Stomach (tissue), 19 donors: ENCODE measurements around the gene RTKN. TPM values are rescaled to one million over a fixed set of nuclear protein-coding genes. Genes with fewer than 3 reads are reported as not detected.

ENCODE experiments used
- DNase-seq, 2 donors: peaks; one replicate each; pipeline versions ENCODE4 v3.0.0 to v3.0.0-alpha.2; 2013 to 2019
- H3K27ac ChIP-seq, 5 donors: fragments of 200-600 bp in 4 of 5; sonication (generic) in 4 of 5; one replicate each; pipeline ENCODE4 v1.5.1; 2013 to 2019; ENCODE audit warnings: mild to moderate bottlenecking in 1 of 5, moderate library complexity in 1 of 5
- H3K27me3 ChIP-seq, 3 donors: fragments of 200-600 bp; sonication (generic); one replicate each; pipeline ENCODE4 v1.5.1; 2017 to 2019; ENCODE audit warnings: mixed run types in 1 of 3
- H3K36me3 ChIP-seq, 4 donors: fragments of 200-600 bp; sonication (generic); 1 replicate in 3 of 4; 2 replicates in 1 of 4; pipeline ENCODE4 v1.5.1; 2016 to 2019
- H3K4me1 ChIP-seq, 4 donors: fragments of 200-600 bp; sonication (generic); one replicate each; pipeline ENCODE4 v1.5.1; 2016 to 2019
- H3K4me3 ChIP-seq, 4 donors: fragments of 200-600 bp; sonication (generic) in 3 of 4; one replicate each; pipeline ENCODE4 v1.5.1; 2016 to 2019; ENCODE audit warnings: mild to moderate bottlenecking in 1 of 4
- H3K9me3 ChIP-seq, 4 donors: fragments of 200-600 bp; sonication (generic); one replicate each; pipeline ENCODE4 v1.5.1; 2016 to 2019
- EP300 ChIP-seq: sonication (generic); formaldehyde crosslinking; IDR thresholded peaks from one replicate; pipeline ENCODE4 v1.6.1; 2017; ENCODE audit warnings: antibody characterized with exemption
- POLR2A ChIP-seq, 4 donors: fragments of 450-650 bp; IDR thresholded peaks; one replicate each; pipeline ENCODE4 v1.6.1; 2016; ENCODE audit warnings: antibody characterized with exemption in 4 of 4, control low read depth in 2 of 4, mild to moderate bottlenecking in 1 of 4, moderate library complexity in 1 of 4
- POLR2AphosphoS5 ChIP-seq, 3 donors: sonication (generic); formaldehyde crosslinking; IDR thresholded peaks; one replicate each; pipeline ENCODE4 v1.6.1; 2016; ENCODE audit warnings: antibody characterized with exemption in 3 of 3
- WGBS, 5 donors: extraction: QIAGEN DNeasy Blood & Tissue Kit in 3 of 5; methylation state at CpG; one replicate each; pipeline versions ENCODE4 v1.1.5 to v1.1.7; 2013 to 2018; 5-methylcytosine and 5-hydroxymethylcytosine counted together
- intact Hi-C: fragments of 100-400 bp; cut with DNase I; formaldehyde crosslinking; loops from one replicate; pipeline ENCODE4 v1.15.1; 2023; ENCODE audit warnings: low total_unique reads
- long read RNA-seq, 10 donors: transcript quantifications; one replicate each; lab custom pipeline, GENCODE V29; 2026
- polyA plus RNA-seq, 3 donors: library from polyadenylated mRNA; stranded (reverse); fragments of 200-250 nt; gene quantifications; one replicate each; pipeline ENCODE4 v1.2.3, GENCODE V29; 2013
- total RNA-seq, 5 donors: library from RNA; depleted of rRNA; stranded (reverse); fragments of >200 nt; gene quantifications; one replicate each; pipeline versions ENCODE4 v1.1.0 to v1.2.3, GENCODE V29; 2014 to 2016
- TF ChIP-seq, protein P1 (sequence below), 7 experiments: fragments of 450-650 bp in 4 of 7; fragments of 200-600 bp in 3 of 7; sonication (generic) in 3 of 7; IDR thresholded peaks; one replicate each; pipeline ENCODE4 v1.5.1; 2016 to 2019; ENCODE audit warnings: antibody characterized with exemption in 7 of 7, control low read depth in 2 of 7, mild to moderate bottlenecking in 1 of 7
- donor health status: healthy with polysubstance abuse.
- donor health status: Bipolar disorder and iron deficiency.
- donor health status: healthy.

Gene RTKN, protein sequence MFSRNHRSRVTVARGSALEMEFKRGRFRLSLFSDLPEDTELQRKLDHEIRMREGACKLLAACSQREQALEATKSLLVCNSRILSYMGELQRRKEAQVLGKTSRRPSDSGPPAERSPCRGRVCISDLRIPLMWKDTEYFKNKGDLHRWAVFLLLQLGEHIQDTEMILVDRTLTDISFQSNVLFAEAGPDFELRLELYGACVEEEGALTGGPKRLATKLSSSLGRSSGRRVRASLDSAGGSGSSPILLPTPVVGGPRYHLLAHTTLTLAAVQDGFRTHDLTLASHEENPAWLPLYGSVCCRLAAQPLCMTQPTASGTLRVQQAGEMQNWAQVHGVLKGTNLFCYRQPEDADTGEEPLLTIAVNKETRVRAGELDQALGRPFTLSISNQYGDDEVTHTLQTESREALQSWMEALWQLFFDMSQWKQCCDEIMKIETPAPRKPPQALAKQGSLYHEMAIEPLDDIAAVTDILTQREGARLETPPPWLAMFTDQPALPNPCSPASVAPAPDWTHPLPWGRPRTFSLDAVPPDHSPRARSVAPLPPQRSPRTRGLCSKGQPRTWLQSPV
- 100 to 1,000 TPM in 2 of 5 donors, 10 to 100 TPM in 3; 16.5 to 125 (median 27.4) TPM for total RNA-seq
- polyA plus RNA-seq = 10 to 100 TPM; 10.8 to 27.3 (median 23.2) TPM
- long read RNA-seq, donor 1, partial matches to known transcripts = 0 of 2 reads
- long read RNA-seq, donor 1, other reads (novel, unspliced or antisense) = 0 of 2 reads
- long read RNA-seq, donor 2, partial matches to known transcripts = 11 of 28 reads
- long read RNA-seq, donor 2, other reads (novel, unspliced or antisense) = 8 of 28 reads
- long read RNA-seq, donor 3, partial matches to known transcripts = 0 of 1 reads
- long read RNA-seq, donor 3, other reads (novel, unspliced or antisense) = 0 of 1 reads
- long read RNA-seq, donor 4, partial matches to known transcripts = 0 of 2 reads
- long read RNA-seq, donor 4, other reads (novel, unspliced or antisense) = 0 of 2 reads
- long read RNA-seq, donor 5, partial matches to known transcripts = 0 of 4 reads
- long read RNA-seq, donor 5, other reads (novel, unspliced or antisense) = 0 of 4 reads
- long read RNA-seq, donor 6 = 0 reads
- long read RNA-seq, donor 7, partial matches to known transcripts = 0 of 7 reads
- long read RNA-seq, donor 7, other reads (novel, unspliced or antisense) = 0 of 7 reads
- long read RNA-seq, donor 8, partial matches to known transcripts = 0 of 6 reads
- long read RNA-seq, donor 8, other reads (novel, unspliced or antisense) = 0 of 6 reads
- long read RNA-seq, donor 9, partial matches to known transcripts = 0 of 4 reads
- long read RNA-seq, donor 9, other reads (novel, unspliced or antisense) = 0 of 4 reads
- long read RNA-seq, donor 10, partial matches to known transcripts = 0 of 4 reads
- long read RNA-seq, donor 10, other reads (novel, unspliced or antisense) = 0 of 4 reads

DNA sequence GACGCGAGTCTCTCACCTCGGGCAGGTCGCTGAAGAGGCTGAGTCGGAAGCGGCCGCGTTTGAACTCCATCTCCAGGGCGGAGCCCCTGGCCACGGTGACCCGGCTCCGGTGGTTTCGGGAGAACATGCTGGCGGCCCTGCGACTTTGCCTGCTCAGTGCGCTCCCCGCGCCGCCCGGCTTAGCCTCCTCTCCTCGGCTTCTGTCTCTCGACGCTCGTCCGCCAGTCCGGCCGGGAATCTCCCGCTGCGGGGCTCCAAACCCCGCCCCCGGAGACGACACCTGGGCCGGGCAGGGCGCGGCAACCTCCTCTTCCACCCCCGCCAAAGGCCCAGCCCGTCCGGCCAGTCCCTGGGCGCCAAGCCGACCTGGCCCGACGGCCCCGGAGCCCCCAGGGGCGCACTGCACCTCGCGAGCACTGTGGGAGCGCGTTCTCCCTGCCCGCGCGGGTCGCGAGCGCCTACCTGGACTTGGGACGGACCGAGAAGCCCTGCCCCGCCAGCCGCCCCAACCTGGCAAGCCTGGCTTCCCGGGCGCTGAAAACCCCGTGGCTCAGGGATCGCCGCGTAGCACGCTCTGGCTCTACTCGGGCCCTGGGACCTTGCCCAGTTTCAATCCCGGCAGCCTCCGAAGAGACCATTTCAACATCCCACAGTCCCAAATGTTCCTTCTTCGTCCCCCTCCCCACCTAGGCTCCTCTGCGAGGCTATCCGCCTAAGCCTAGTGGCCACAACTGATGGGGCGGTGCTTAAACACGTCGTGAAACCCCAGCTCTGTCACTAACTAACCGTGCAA, at the start of gene RTKN:
Gene RTKN, minus strand, starts transcription at position 248 of the 793 bp plus-strand sequence. Its CDS starts 121 bp downstream, at position 127.
- TF ChIP-seq POLR2AphosphoS5 (IDR thresholded peaks at IDR 0.05) (peak in 2 of 3 donors; percentile 69 to 70), POLR2A (IDR thresholded peaks at IDR 0.05) (peak in 1 of 4 donors; percentile 55), EP300 (no peak)
- TF ChIP-seq, protein P1, sequence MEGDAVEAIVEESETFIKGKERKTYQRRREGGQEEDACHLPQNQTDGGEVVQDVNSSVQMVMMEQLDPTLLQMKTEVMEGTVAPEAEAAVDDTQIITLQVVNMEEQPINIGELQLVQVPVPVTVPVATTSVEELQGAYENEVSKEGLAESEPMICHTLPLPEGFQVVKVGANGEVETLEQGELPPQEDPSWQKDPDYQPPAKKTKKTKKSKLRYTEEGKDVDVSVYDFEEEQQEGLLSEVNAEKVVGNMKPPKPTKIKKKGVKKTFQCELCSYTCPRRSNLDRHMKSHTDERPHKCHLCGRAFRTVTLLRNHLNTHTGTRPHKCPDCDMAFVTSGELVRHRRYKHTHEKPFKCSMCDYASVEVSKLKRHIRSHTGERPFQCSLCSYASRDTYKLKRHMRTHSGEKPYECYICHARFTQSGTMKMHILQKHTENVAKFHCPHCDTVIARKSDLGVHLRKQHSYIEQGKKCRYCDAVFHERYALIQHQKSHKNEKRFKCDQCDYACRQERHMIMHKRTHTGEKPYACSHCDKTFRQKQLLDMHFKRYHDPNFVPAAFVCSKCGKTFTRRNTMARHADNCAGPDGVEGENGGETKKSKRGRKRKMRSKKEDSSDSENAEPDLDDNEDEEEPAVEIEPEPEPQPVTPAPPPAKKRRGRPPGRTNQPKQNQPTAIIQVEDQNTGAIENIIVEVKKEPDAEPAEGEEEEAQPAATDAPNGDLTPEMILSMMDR (IDR thresholded peaks at IDR 0.05) = no peak
- Histone ChIP-seq H3K4me1 (peaks cover 22 to 63% (median 44%) of the 10 kb centered on the region in 4 donors), H3K9me3 (no peaks in the 10 kb centered on the region), H3K4me3 (peak within 1 kb of the TSS; percentile 48 to 56 (median 54)), H3K27me3 (peaks cover 0 to 38% (median 7%) of the 10 kb centered on the region in 3 donors), H3K27ac (peak within 1 kb of the TSS; percentile 85 to 93 (median 87)), H3K36me3 (no peaks in the 10 kb centered on the region)
- intact Hi-C loops = no loop called here
- DNase-seq = peak; percentile 70 to 89
- WGBS, 5 donors = 10 to 32% (median 11%) methylated on average over 29 to 75 of the region's 75 CpGs

DNA sequence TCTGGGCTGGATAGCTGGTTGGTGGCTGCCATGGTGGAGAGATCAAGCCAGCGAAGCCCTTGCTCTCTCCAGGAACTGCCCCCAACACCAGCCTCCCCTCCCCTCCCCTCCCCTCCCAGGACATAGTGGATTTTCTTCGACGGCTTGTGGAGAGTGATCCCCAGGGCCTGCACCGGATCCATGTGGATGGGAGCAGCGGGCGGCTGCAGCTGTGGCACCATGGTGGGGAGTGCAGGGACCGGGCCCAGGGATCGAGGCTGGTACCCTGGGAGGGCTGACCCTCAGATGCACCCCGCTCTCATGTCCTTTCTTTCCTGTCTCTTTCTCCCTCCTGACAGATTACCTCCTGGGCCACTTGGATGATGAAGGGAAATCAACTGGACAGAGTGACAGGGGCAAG, 48.2 kb upstream of the RTKN start:
- no peak overlapping the region for H3K27ac ChIP-seq
- 92 to 97% (median 95%) methylated on average over 7 to 9 of the region's 9 CpGs for WGBS, 5 donors
- H3K9me3 ChIP-seq = no peaks in the 10 kb centered on the region
- intact Hi-C loops = no loop called here
- DNase-seq = no peak
- TF ChIP-seq POLR2A (IDR thresholded peaks at IDR 0.05) (no peak), EP300 (no peak), POLR2AphosphoS5 (IDR thresholded peaks at IDR 0.05) (no peak)
- TF ChIP-seq, protein P1 (IDR thresholded peaks at IDR 0.05) = no peak
- H3K27me3 ChIP-seq = no peaks in the 10 kb centered on the region
- peaks cover 0 to 11% (median 2%) of the 10 kb centered on the region in 4 donors for H3K4me1 ChIP-seq
- no peak overlapping the region for H3K4me3 ChIP-seq
- H3K36me3 ChIP-seq = peaks cover 49 to 97% (median 93%) of the 10 kb centered on the region in 4 donors

DNA sequence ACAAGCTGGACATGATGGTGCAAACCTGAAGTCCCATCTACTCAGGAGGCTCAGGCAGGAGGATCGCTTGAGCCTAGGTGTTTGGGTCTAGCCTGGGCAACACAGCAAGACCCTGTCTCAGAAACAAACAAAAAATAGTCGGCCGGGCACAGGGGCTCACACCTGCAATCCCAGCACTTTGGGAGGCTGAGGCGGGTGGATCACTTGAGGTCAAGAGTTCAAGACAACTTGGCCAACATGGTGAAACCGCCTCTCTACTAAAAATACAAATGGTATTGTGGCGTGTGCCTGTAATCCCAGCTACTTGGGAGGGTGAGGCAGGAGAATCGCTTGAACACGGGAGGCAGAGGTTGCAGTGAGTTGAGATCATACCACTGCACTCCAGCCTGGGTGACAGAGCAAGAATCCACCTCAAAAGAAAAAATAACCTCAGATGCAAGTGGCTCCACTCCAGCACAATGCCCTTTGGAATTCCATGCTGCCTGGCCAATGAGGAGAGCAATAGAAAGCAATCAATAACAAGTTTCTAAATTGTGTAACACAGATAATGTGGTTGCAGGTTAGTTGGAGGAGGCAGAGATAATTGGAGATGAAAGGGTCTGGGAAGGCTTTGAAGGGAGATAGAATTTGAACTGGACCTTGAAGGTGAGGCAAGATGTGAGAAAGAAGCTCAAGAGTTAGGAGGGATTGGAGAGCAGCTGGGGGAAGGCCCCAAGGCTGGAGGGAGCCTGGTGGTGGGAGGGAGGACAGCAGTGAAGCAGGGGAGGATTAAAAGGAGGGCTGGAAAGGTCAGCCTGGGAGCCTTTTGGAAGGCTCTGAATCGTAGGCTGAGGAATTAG, 47.1 kb upstream of the RTKN start:
- no peak overlapping the region for H3K27ac ChIP-seq
- DNase-seq = no peak
- intact Hi-C loops = no loop called here
- H3K4me3 ChIP-seq = no peak overlapping the region
- WGBS, 5 donors = 87 to 94% (median 93%) methylated on average over 9 of the region's 9 CpGs
- no peak for TF ChIP-seq EP300
- TF ChIP-seq POLR2AphosphoS5 (IDR thresholded peaks at IDR 0.05) = no peak
- TF ChIP-seq, protein P1 (IDR thresholded peaks at IDR 0.05) = no peak
- no peak for TF ChIP-seq POLR2A (IDR thresholded peaks at IDR 0.05)
- peaks cover under 1 to 18% (median 8%) of the 10 kb centered on the region in 4 donors for H3K4me1 ChIP-seq
- peaks cover 47 to 91% (median 86%) of the 10 kb centered on the region in 4 donors for H3K36me3 ChIP-seq
- H3K9me3 ChIP-seq = no peaks in the 10 kb centered on the region
- H3K27me3 ChIP-seq = no peaks in the 10 kb centered on the region
